ENCODE data around the gene PPP2R3B.

PPP2R3B gene

DNA sequence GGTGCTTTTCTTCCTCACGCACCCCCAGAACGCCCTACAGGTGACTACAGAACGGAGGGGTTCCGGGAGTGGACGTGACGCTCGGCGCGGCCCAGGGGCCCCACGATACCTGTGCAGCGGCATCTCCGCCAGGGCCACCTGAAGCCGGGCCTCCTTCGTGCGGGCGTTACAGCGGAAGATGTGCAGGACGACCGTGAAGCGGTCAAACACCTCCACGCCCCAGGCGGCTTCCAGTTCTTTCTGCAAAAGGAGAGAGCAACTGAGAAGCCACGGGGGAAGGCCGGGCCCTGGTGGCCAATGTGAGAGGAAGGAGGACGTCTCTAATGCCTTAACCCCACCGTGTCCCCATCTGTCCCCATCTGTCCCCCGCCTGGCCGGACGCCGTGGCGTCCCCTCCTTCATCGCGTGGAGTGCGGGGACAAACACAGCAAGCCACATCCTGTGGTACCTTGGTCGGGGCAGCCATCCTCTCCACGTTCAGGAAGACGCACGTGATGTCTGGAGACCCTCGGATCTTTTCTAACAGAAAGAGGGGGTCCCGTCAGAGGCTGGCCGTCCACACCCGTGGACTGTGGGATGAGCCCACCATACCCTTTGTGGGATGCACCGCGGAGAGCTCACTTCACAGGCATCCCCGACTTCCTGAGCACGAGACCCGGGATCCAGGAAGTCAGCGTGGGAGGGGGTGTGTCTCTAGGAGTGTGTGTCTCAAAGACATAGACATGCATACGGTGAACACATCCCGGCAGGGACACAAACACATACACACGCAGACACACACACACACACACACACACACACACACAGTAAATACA is 71.7 kb downstream of the PPP2R3B start:
- Histone ChIP-seq H3K36me3 (replicated peaks; ENCODE audit: low read depth, low read length) (peaks cover 52% of the 10 kb centered on the region), H3K27me3 (ENCODE audit: low read depth, low read length) (no peaks in the 10 kb centered on the region), H3K4me3 (ENCODE audit: low read length) (no peak overlapping the region), H3K4me1 (ENCODE audit: low read length) (peaks cover 4% of the 10 kb centered on the region; the same call in 1 of the 2 replicates), H3K27ac (ENCODE audit: low read length) (no peak overlapping the region), H3K4me2 (ENCODE audit: low read length) (no peak overlapping the region), H4K20me1 (ENCODE audit: insufficient read depth, low read length) (peaks cover 12% of the 10 kb centered on the region), H3K9me3 (ENCODE audit: insufficient read depth, low read length) (no peaks in the 10 kb centered on the region), H3K9ac (ENCODE audit: low read length) (no peak overlapping the region), H2AFZ (ENCODE audit: low read depth, low read length) (no peak overlapping the region), H3K79me2 (ENCODE audit: low read length) (peaks cover 27% of the 10 kb centered on the region)
- TF ChIP-seq, protein P1, sequence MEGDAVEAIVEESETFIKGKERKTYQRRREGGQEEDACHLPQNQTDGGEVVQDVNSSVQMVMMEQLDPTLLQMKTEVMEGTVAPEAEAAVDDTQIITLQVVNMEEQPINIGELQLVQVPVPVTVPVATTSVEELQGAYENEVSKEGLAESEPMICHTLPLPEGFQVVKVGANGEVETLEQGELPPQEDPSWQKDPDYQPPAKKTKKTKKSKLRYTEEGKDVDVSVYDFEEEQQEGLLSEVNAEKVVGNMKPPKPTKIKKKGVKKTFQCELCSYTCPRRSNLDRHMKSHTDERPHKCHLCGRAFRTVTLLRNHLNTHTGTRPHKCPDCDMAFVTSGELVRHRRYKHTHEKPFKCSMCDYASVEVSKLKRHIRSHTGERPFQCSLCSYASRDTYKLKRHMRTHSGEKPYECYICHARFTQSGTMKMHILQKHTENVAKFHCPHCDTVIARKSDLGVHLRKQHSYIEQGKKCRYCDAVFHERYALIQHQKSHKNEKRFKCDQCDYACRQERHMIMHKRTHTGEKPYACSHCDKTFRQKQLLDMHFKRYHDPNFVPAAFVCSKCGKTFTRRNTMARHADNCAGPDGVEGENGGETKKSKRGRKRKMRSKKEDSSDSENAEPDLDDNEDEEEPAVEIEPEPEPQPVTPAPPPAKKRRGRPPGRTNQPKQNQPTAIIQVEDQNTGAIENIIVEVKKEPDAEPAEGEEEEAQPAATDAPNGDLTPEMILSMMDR (IDR thresholded peaks at IDR 0.05; ENCODE audit: low read depth, low read length) = no peak
- no peak for TF ChIP-seq EZH2phosphoT487 (IDR thresholded peaks at IDR 0.05; ENCODE audit: low read depth)

DNA sequence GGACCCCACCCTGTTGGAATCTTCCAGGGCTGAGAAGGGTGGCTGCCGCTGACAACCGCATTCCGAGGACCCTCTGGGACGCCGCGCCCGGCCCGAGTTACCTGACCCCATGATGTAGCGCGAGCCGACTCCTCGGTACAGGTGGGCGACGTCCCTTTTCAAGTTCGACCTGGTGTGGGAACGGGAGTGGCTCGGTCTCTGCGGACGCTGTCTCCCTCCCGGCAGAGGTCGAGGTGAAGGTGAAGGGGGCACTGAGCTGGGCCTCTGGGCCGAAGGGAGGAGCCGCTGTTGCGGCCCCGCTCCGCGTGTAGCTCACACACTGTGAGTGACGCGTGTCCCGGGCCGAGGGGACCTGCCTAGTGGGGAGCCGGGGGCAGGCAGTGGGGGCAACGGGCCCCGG is 72.7 kb downstream of the PPP2R3B start:
- Histone ChIP-seq H3K79me2 (ENCODE audit: low read length) (peaks cover 18% of the 10 kb centered on the region), H3K4me1 (ENCODE audit: low read length) (peaks cover 4% of the 10 kb centered on the region; the same call in 1 of the 2 replicates), H3K36me3 (replicated peaks; ENCODE audit: low read depth, low read length) (peaks cover 55% of the 10 kb centered on the region)

DNA sequence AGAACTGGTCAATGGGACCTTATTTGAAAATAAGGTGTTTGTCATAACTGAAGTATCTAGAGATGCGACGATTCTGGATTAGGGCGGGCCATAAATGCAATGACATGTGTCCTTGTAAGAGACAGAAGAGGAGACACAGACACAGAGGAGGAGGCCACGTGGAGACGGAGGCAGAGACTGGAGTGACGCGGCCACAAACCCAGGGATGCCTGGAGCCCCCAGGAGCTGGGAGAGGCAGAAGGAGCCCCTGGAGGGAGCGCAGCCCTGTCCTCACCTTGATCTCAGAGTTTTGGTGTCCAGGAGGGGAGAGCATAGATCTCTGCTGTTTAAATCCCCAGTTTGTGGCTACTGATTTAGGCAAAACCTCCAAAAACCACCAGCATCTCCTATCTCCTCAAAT is 73.2 kb downstream of the PPP2R3B start:
- H3K79me2 ChIP-seq (ENCODE audit: low read length) = peaks cover 18% of the 10 kb centered on the region

More for the DNA sequence above, 72.7 kb downstream of the PPP2R3B start:
- Histone ChIP-seq H3K9ac (ENCODE audit: low read length) (no peak overlapping the region), H3K27me3 (ENCODE audit: low read depth, low read length) (no peaks in the 10 kb centered on the region), H3K4me2 (ENCODE audit: low read length) (no peak overlapping the region), H3K9me3 (ENCODE audit: insufficient read depth, low read length) (no peaks in the 10 kb centered on the region), H2AFZ (ENCODE audit: low read depth, low read length) (no peak overlapping the region), H4K20me1 (ENCODE audit: insufficient read depth, low read length) (peaks cover 14% of the 10 kb centered on the region), H3K4me3 (ENCODE audit: low read length) (no peak overlapping the region), H3K27ac (ENCODE audit: low read length) (no peak overlapping the region)
- TF ChIP-seq, protein P1 (IDR thresholded peaks at IDR 0.05; ENCODE audit: low read depth, low read length) = no peak
- no peak for TF ChIP-seq EZH2phosphoT487 (IDR thresholded peaks at IDR 0.05; ENCODE audit: low read depth)

More for the DNA sequence above, 73.2 kb downstream of the PPP2R3B start:
- Histone ChIP-seq H3K4me3 (ENCODE audit: low read length) (no peak overlapping the region), H3K9me3 (ENCODE audit: insufficient read depth, low read length) (no peaks in the 10 kb centered on the region), H3K27ac (ENCODE audit: low read length) (no peak overlapping the region), H3K4me2 (ENCODE audit: low read length) (no peak overlapping the region), H3K4me1 (ENCODE audit: low read length) (peaks cover 4% of the 10 kb centered on the region; the same call in 1 of the 2 replicates), H3K36me3 (replicated peaks; ENCODE audit: low read depth, low read length) (peaks cover 57% of the 10 kb centered on the region), H3K9ac (ENCODE audit: low read length) (no peak overlapping the region), H3K27me3 (ENCODE audit: low read depth, low read length) (no peaks in the 10 kb centered on the region), H2AFZ (ENCODE audit: low read depth, low read length) (no peak overlapping the region), H4K20me1 (ENCODE audit: insufficient read depth, low read length) (peaks cover 16% of the 10 kb centered on the region)
- TF ChIP-seq, protein P1 (IDR thresholded peaks at IDR 0.05; ENCODE audit: low read depth, low read length) = no peak
- no peak for TF ChIP-seq EZH2phosphoT487 (IDR thresholded peaks at IDR 0.05; ENCODE audit: low read depth)
